ENCODE results near the gene HACD2.

DNA sequence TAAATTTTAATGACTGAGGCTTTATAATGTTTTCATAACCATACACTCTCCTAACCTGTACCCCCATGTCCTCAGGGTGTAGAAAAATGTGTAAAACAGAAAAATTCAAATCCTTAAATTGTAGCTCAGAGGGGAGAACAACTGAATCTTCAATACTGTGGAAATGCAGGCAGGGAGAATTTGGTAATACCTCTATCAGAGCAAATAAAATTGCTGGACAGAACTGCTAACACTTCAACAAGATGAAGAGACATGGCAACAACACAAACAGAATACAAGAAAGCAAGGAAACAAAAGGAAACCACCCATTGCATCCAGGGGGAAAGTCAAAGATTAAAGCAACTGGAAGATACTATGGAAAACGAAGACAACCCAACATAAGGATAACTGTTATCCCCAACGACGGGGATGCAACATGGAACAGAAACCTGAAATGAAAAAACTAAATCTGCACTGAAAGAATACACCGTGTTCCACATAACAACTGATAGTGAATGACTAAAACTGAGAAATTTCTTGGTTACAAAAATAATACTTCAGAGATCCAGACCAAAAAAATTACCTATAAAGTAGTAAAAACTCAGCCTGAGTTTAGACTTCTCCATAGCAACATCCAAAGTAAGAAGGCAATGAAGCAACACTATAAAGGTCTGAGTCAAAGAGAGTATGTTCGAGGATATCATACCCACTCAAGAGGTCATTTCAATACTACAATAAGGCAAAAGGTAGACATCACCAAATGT, 48.5 kb downstream of the HACD2 start:
- TF ChIP-seq, protein P1, sequence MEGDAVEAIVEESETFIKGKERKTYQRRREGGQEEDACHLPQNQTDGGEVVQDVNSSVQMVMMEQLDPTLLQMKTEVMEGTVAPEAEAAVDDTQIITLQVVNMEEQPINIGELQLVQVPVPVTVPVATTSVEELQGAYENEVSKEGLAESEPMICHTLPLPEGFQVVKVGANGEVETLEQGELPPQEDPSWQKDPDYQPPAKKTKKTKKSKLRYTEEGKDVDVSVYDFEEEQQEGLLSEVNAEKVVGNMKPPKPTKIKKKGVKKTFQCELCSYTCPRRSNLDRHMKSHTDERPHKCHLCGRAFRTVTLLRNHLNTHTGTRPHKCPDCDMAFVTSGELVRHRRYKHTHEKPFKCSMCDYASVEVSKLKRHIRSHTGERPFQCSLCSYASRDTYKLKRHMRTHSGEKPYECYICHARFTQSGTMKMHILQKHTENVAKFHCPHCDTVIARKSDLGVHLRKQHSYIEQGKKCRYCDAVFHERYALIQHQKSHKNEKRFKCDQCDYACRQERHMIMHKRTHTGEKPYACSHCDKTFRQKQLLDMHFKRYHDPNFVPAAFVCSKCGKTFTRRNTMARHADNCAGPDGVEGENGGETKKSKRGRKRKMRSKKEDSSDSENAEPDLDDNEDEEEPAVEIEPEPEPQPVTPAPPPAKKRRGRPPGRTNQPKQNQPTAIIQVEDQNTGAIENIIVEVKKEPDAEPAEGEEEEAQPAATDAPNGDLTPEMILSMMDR (IDR thresholded peaks at IDR 0.05; ENCODE audit: low read length): no peak
- TF ChIP-seq EZH2phosphoT487 (IDR thresholded peaks at IDR 0.05; ENCODE audit: low read length): no peak
